DND-41 (cell line): ENCODE results near the gene BCAN.

Experiments
- ATAC-seq: fragments of 200-7000 bp; cut with Tn5 transposase; 3 replicates; pipeline ENCODE4 v1.9.1; 2021; ENCODE audit warnings: low read depth; ENCODE audit not compliant: insufficient read depth
- DNase-seq: peaks from one replicate; pipeline ENCODE4 v3.0.0-alpha.2; 2020
- H2AFZ ChIP-seq: 2 replicates; pipeline ENCODE4 v1.6.0; 2012; ENCODE audit warnings: low read depth, low read length
- H3K27ac ChIP-seq: 2 replicates; pipeline ENCODE4 v1.5.1; 2012; ENCODE audit warnings: low read length, inconsistent platforms
- H3K27me3 ChIP-seq: fragments of 200-600 bp; sonication (generic); 2 replicates; pipeline ENCODE4 v1.6.0; 2012; ENCODE audit warnings: low read length, mild to moderate bottlenecking, inconsistent platforms; ENCODE audit not compliant: insufficient read depth, poor library complexity
- H3K36me3 ChIP-seq: 2 replicates; pipeline ENCODE4 v1.5.1; 2012; ENCODE audit warnings: low read length, inconsistent platforms; ENCODE audit not compliant: insufficient read depth
- H3K4me1 ChIP-seq: 2 replicates; pipeline ENCODE4 v1.5.1; 2012; ENCODE audit warnings: mild to moderate bottlenecking, low read length; ENCODE audit not compliant: insufficient read depth
- H3K4me2 ChIP-seq: 2 replicates; pipeline ENCODE4 v1.6.0; 2012; ENCODE audit warnings: mild to moderate bottlenecking, moderate library complexity, low read length, inconsistent platforms; ENCODE audit not compliant: insufficient read depth
- H3K4me3 ChIP-seq, 2 experiments: fragments of 200-600 bp in 1 of 2; shearing (Covaris generic) in 1 of 2; 2 replicates each; pipeline ENCODE4 v1.5.1; 2012 to 2016; ENCODE audit warnings: inconsistent platforms in 2 of 2, low read length in 2 of 2, mild to moderate bottlenecking in 2 of 2, low read depth in 1 of 2, moderate library complexity in 1 of 2
- H3K79me2 ChIP-seq: 2 replicates; pipeline ENCODE4 v1.6.0; 2012; ENCODE audit warnings: low read length, inconsistent platforms; ENCODE audit not compliant: insufficient read depth
- H3K9ac ChIP-seq: 2 replicates; pipeline ENCODE4 v1.6.0; 2012; ENCODE audit warnings: low read depth, mild to moderate bottlenecking, inconsistent platforms, low read length, moderate library complexity
- H3K9me3 ChIP-seq: 2 replicates; pipeline ENCODE4 v1.5.1; 2012; ENCODE audit warnings: low read length, moderate library complexity, mild to moderate bottlenecking, inconsistent platforms; ENCODE audit not compliant: insufficient read depth, severe bottlenecking
- H4K20me1 ChIP-seq: 2 replicates; pipeline ENCODE4 v1.6.0; 2012; ENCODE audit warnings: low read length; ENCODE audit not compliant: insufficient read depth
- EZH2 ChIP-seq: IDR thresholded peaks from 3 replicates; pipeline ENCODE4 v1.6.1; 2012; ENCODE audit warnings: borderline replicate concordance, low read depth, mild to moderate bottlenecking, moderate library complexity, low read length, inconsistent platforms; ENCODE audit not compliant: severe bottlenecking
- TF ChIP-seq, protein P1 (sequence below): IDR thresholded peaks from 2 replicates; pipeline ENCODE4 v1.5.1; 2012; ENCODE audit warnings: borderline replicate concordance, low read length, moderate library complexity, mild to moderate bottlenecking; ENCODE audit not compliant: poor library complexity, severe bottlenecking; ENCODE audit errors: extremely low read depth

The BCAN gene

DNA sequence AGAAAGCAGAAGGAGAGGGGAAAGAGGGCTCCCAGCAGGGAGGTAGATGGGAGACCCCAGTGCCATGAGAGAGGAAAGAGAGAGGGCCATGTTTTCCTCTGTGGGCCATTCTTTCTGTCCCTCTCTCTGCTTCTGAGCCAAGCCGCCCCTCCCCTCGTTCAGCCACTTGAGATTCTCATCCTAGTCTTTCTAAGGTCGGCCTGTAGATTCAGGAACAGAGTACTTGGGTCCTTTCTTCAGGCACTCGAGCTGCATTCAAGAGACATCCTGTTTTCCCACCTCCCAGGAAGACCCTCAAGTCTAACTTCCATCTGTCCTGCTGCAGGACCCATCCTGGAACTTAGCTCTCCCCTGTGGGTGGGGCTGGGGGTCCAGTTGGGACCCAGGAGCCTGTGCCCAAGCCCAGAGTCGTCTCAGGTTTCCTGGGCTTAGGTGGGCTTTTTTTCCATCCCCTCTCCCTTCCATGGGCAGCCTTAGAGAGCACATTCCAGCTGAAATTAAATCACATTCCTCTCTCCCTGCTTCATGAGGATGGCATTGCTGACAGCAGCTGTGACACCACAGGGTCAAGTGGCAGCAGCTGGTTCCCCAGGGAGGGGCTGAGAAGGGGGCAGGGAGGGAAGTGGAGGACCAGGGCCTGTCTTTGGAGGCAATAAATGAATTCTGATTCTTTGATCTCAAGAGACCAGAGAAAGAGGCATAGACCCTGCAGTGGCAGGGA, 22.3 kb downstream of the BCAN start:
- Histone ChIP-seq H3K27ac (no peak overlapping the region), H3K4me3 (no peak overlapping the region), H3K9ac (no peak overlapping the region), H3K9me3 (no peaks in the 10 kb centered on the region), H3K27me3 (peaks cover 3% of the 10 kb centered on the region), H4K20me1 (peaks cover 4% of the 10 kb centered on the region; the same call in 1 of the 2 replicates), H2AFZ (no peak overlapping the region), H3K4me2 (no peak overlapping the region), H3K79me2 (no peaks in the 10 kb centered on the region), H3K4me1 (peaks cover 10% of the 10 kb centered on the region), H3K36me3 (no peaks in the 10 kb centered on the region)
- TF ChIP-seq, protein P1, sequence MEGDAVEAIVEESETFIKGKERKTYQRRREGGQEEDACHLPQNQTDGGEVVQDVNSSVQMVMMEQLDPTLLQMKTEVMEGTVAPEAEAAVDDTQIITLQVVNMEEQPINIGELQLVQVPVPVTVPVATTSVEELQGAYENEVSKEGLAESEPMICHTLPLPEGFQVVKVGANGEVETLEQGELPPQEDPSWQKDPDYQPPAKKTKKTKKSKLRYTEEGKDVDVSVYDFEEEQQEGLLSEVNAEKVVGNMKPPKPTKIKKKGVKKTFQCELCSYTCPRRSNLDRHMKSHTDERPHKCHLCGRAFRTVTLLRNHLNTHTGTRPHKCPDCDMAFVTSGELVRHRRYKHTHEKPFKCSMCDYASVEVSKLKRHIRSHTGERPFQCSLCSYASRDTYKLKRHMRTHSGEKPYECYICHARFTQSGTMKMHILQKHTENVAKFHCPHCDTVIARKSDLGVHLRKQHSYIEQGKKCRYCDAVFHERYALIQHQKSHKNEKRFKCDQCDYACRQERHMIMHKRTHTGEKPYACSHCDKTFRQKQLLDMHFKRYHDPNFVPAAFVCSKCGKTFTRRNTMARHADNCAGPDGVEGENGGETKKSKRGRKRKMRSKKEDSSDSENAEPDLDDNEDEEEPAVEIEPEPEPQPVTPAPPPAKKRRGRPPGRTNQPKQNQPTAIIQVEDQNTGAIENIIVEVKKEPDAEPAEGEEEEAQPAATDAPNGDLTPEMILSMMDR: no peak
- TF ChIP-seq EZH2: no peak
- ATAC-seq: no peak
- DNase-seq: no peak

DNA sequence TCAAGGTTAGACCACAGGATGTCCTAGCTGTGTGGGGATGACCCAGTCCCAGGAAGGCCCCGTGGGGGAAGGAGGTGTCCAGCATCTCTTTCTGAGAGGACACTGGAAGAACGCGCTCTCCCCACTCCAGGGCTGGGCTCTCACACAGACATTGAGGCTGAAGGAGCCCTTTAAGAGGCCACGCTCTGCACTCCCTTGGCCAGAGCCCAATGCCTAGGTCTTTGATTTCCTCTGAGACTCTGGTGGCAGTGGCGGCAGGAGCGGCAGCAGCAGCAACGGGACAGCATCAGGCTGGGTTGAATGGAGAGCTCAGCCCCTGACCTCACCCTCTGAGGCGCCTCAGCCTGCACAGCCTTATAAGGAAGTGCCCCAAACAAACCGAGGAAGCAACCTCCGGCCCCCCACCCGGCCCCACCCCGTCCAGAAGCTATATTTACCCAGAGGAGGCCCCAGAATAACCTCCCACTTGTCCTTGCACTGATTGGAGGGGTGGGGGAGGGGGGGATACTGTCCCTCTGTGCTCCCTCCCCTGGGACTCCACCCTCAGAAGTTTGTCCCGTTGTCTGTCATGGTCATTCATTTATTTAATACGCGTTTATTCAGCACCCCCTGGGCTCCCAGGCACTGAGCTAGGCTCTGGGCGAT, 23.0 kb downstream of the BCAN start:
- Histone ChIP-seq H3K9me3 (no peaks in the 10 kb centered on the region), H3K9ac (no peak overlapping the region), H3K36me3 (no peaks in the 10 kb centered on the region), H3K4me3 (no peak overlapping the region), H2AFZ (no peak overlapping the region), H3K27me3 (peaks cover 3% of the 10 kb centered on the region), H3K4me2 (no peak overlapping the region), H3K27ac (no peak overlapping the region), H3K79me2 (no peaks in the 10 kb centered on the region), H4K20me1 (peaks cover 4% of the 10 kb centered on the region; the same call in 1 of the 2 replicates), H3K4me1 (peaks cover 4% of the 10 kb centered on the region)
- no peak for DNase-seq
- TF ChIP-seq, protein P1: no peak
- no peak for TF ChIP-seq EZH2
- ATAC-seq: no peak

DNA sequence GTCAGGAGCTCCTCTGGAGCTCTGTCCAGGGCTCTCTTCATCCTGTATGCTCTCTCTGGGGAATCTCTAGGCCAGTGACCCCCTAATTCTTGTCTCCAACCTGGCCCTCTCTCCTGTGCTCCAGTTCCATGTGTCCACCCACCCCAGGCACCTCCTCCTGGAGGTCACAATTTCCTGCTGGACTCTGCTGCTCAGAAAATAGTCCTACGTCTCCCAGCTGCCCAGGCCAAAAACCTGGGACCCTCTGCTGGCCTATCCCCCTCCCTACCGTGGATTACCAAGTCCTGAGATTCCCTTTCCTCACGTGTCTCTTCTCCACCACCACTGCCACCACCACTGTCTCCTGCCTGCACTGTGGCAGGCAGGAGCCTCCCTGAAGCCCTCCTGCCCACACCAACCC, 23.6 kb downstream of the BCAN start:
- Histone ChIP-seq H3K9me3 (no peaks in the 10 kb centered on the region), H4K20me1 (peaks cover 4% of the 10 kb centered on the region; the same call in 1 of the 2 replicates), H3K9ac (no peak overlapping the region), H3K4me1 (no peaks in the 10 kb centered on the region), H3K27me3 (peaks cover 3% of the 10 kb centered on the region), H3K4me2 (no peak overlapping the region), H3K36me3 (no peaks in the 10 kb centered on the region), H2AFZ (no peak overlapping the region), H3K4me3 (no peak overlapping the region), H3K27ac (no peak overlapping the region), H3K79me2 (no peaks in the 10 kb centered on the region)
- ATAC-seq (no peak), DNase-seq (no peak)
- no peak for TF ChIP-seq EZH2
- TF ChIP-seq, protein P1: no peak
